ENCODE data around the gene OBSCN. TPM values are rescaled to one million over a fixed set of nuclear protein-coding genes. Genes with fewer than 3 reads are reported as not detected.

OBSCN gene
- polyA plus RNA-seq, 4 donors: 16.5 to 49.7 (median 34.5) TPM

GRCh38 chr1:228407106-228408040 lies 199.5 kb downstream of the OBSCN start:
- no peak for DNase-seq (ENCODE audit: low read depth in 4 of 4, low spot score in 2 of 4)

GRCh38 chr1:228408041-228408868 lies 200.4 kb downstream of the OBSCN start:
- DNase-seq (ENCODE audit: low read depth in 4 of 4, low spot score in 2 of 4): no peak

- DNase-seq (ENCODE audit: low read depth in 4 of 4, low spot score in 2 of 4): no peak
Measured at GRCh38 chr1:228408869-228409805, 201.3 kb downstream of the OBSCN start.

GRCh38 chr1:228410015-228410414 lies 202.2 kb downstream of the OBSCN start:
- DNase-seq (ENCODE audit: low read depth in 4 of 4, low spot score in 2 of 4): no peak

- no peak for DNase-seq (ENCODE audit: low read depth in 4 of 4, low spot score in 2 of 4)
Measured at GRCh38 chr1:228410671-228411070, 202.8 kb downstream of the OBSCN start.

- DNase-seq (ENCODE audit: low read depth in 4 of 4, low spot score in 2 of 4): no peak
Measured at GRCh38 chr1:228411121-228411520, 203.3 kb downstream of the OBSCN start.

GRCh38 chr1:228411548-228412430 lies 203.9 kb downstream of the OBSCN start:
- no peak for DNase-seq (ENCODE audit: low read depth in 4 of 4, low spot score in 2 of 4)

GRCh38 chr1:228413241-228414010 lies 205.6 kb downstream of the OBSCN start:
- no peak for DNase-seq (ENCODE audit: low read depth in 4 of 4, low spot score in 2 of 4)

- no peak for DNase-seq (ENCODE audit: low read depth in 4 of 4, low spot score in 2 of 4)
Measured at GRCh38 chr1:228414511-228415211, 206.8 kb downstream of the OBSCN start.

- DNase-seq (ENCODE audit: low read depth in 4 of 4, low spot score in 2 of 4): no peak
Measured at GRCh38 chr1:228415221-228415620, 207.4 kb downstream of the OBSCN start.

- DNase-seq (ENCODE audit: low read depth in 4 of 4, low spot score in 2 of 4): no peak
Measured at GRCh38 chr1:228415853-228416216, 208.0 kb downstream of the OBSCN start.

GRCh38 chr1:228416217-228416933 lies 208.5 kb downstream of the OBSCN start, which contains the start of gene TRIM17:
TRIM17 (minus strand) TSS chr1:228416861; CDS start chr1:228415072, 1,789 bp downstream.
- DNase-seq (ENCODE audit: low read depth in 4 of 4, low spot score in 2 of 4): no peak

GRCh38 chr1:228417061-228417460 lies 209.2 kb downstream of the OBSCN start:
- no peak for DNase-seq (ENCODE audit: low read depth in 4 of 4, low spot score in 2 of 4)

- DNase-seq (ENCODE audit: low read depth in 4 of 4, low spot score in 2 of 4): no peak
Measured at GRCh38 chr1:228417483-228418203, 209.8 kb downstream of the OBSCN start.

- no peak for DNase-seq (ENCODE audit: low read depth in 4 of 4, low spot score in 2 of 4)
Measured at GRCh38 chr1:228420968-228421826, 213.4 kb downstream of the OBSCN start.
